Transverse colon (tissue), 4 donors: ENCODE measurements around the gene USP7. TPM values are rescaled to one million over a fixed set of nuclear protein-coding genes. Genes with fewer than 3 reads are reported as not detected.

Experiments
- DNase-seq: peaks from one replicate; pipeline ENCODE4 v3.0.0-alpha.2; 2019
- H3K27ac ChIP-seq, 4 donors: fragments of 200-600 bp; sonication (generic); 2 replicates each; pipeline ENCODE4 v1.5.1; 2016 to 2018; ENCODE audit warnings: inconsistent platforms in 4 of 4
- H3K27me3 ChIP-seq: fragments of 200-600 bp; sonication (generic); 2 replicates; pipeline ENCODE4 v1.5.1; 2017; ENCODE audit warnings: inconsistent platforms
- H3K36me3 ChIP-seq, 4 donors: fragments of 200-600 bp; sonication (generic); 2 replicates each; pipeline ENCODE4 v1.5.1; 2017 to 2019; ENCODE audit warnings: inconsistent platforms in 4 of 4
- H3K4me1 ChIP-seq, 4 donors: fragments of 200-600 bp; sonication (generic); 2 replicates each; pipeline ENCODE4 v1.5.1; 2017 to 2020; ENCODE audit warnings: inconsistent platforms in 4 of 4
- H3K4me3 ChIP-seq, 4 donors: fragments of 200-600 bp; sonication (generic); 1 replicate in 1 of 4; 2 replicates in 3 of 4; pipeline versions ENCODE4 v1.5.1 to v1.6.1; 2017 to 2019; ENCODE audit warnings: inconsistent platforms in 4 of 4
- H3K9me3 ChIP-seq, 2 donors: fragments of 200-600 bp; sonication (generic); 2 replicates each; pipeline ENCODE4 v1.5.1; 2017 to 2019; ENCODE audit warnings: inconsistent platforms in 2 of 2
- CTCF ChIP-seq, 5 experiments: fragments of 200-600 bp in 3 of 5; fragments of 450-650 bp in 2 of 5; sonication (generic) in 3 of 5; IDR thresholded peaks; 1 replicate in 2 of 5; 2 replicates in 3 of 5; pipeline ENCODE4 v1.5.1; 2016 to 2017; ENCODE audit warnings: antibody characterized with exemption in 5 of 5, inconsistent platforms in 3 of 5, mild to moderate bottlenecking in 2 of 5, moderate library complexity in 1 of 5
- EP300 ChIP-seq: sonication (generic); formaldehyde crosslinking; IDR thresholded peaks from one replicate; pipeline ENCODE4 v1.6.1; 2017; ENCODE audit warnings: antibody characterized with exemption, low read depth
- POLR2A ChIP-seq: fragments of 450-650 bp; IDR thresholded peaks from one replicate; pipeline ENCODE4 v1.6.1; 2016; ENCODE audit warnings: antibody characterized with exemption, mild to moderate bottlenecking, moderate library complexity
- POLR2AphosphoS5 ChIP-seq, 3 donors: sonication (generic); formaldehyde crosslinking; IDR thresholded peaks; one replicate each; pipeline ENCODE4 v1.6.1; 2016; ENCODE audit warnings: antibody characterized with exemption in 3 of 3
- WGBS, 2 donors: methylation state at CpG; one replicate each; pipeline ENCODE4 v1.1.5; 2018; ENCODE audit warnings: low coverage in 1 of 2; 5-methylcytosine and 5-hydroxymethylcytosine counted together
- in situ Hi-C, 4 donors: fragments of 200-750 bp; cut with MboI; loops; one replicate each; pipeline versions ENCODE4 v1.15.0 to v1.15.1; 2017; ENCODE audit warnings: low sequenced_read_pairs in 3 of 4, low pct_ligation_motif_present in 1 of 4, low pct_unique_long_range_greater_than_20kb in 1 of 4
- intact Hi-C: fragments of 100-400 bp; cut with DNase I; formaldehyde crosslinking; loops from one replicate; pipeline ENCODE4 v1.15.1; 2023; ENCODE audit warnings: low total_unique reads
- total RNA-seq, 4 donors: library from RNA; depleted of rRNA; stranded (reverse); fragments of >200 nt; gene quantifications; one replicate each; pipeline ENCODE4 v1.1.0, GENCODE V29; 2016

Gene USP7
- total RNA-seq, 4 donors from 2014 or later: 72.9 to 419 (median 158) TPM

GRCh38 chr16:8924214-8924613 lies 39.5 kb downstream of the USP7 start:
- intact Hi-C loops (no loop called here), in situ Hi-C loops (no loop called here)
- Histone ChIP-seq H3K4me1 (peaks cover 7 to 62% (median 32%) of the 10 kb centered on the region in 4 donors), H3K36me3 (peaks cover 0 to 32% (median 13%) of the 10 kb centered on the region in 4 donors), H3K27me3 (no peaks in the 10 kb centered on the region), H3K9me3 (no peaks in the 10 kb centered on the region), H3K27ac (peak overlapping the region; percentile 36 to 63 (median 54)), H3K4me3 (no peak overlapping the region)
- WGBS, 2 donors: 48% methylated on average over 4 of the region's 4 CpGs; no CpG with 5 or more reads in 1 of the 2 donors
- peak; percentile 76 for DNase-seq
- TF ChIP-seq POLR2A (no peak), POLR2AphosphoS5 (IDR thresholded peaks at IDR 0.05) (peak in 2 of 3 donors; percentile 34 to 42)

GRCh38 chr16:8923199-8923598 lies 40.5 kb downstream of the USP7 start:
- Histone ChIP-seq H3K4me1 (peaks cover 7 to 53% (median 32%) of the 10 kb centered on the region in 4 donors), H3K9me3 (no peaks in the 10 kb centered on the region), H3K27me3 (no peaks in the 10 kb centered on the region), H3K27ac (peak overlapping the region in 2 of 4 donors; percentile 39 to 46), H3K36me3 (peaks cover 0 to 37% (median 13%) of the 10 kb centered on the region in 4 donors), H3K4me3 (no peak overlapping the region)
- intact Hi-C loops: no loop called here
- DNase-seq: no peak
- 81 to 82% methylated on average over 11 of the region's 11 CpGs for WGBS, 2 donors
- in situ Hi-C loops: no loop called here
- TF ChIP-seq CTCF (IDR thresholded peaks at IDR 0.05) (no peak), POLR2AphosphoS5 (IDR thresholded peaks at IDR 0.05) (no peak), EP300 (no peak), POLR2A (no peak)

GRCh38 chr16:8921347-8921984 lies 42.2 kb downstream of the USP7 start:
- H3K4me1 ChIP-seq: peaks cover 7 to 35% (median 24%) of the 10 kb centered on the region in 4 donors
- no peak for DNase-seq
- no peaks in the 10 kb centered on the region for H3K27me3 ChIP-seq
- TF ChIP-seq POLR2AphosphoS5 (IDR thresholded peaks at IDR 0.05): no peak
- no peak for TF ChIP-seq EP300
- TF ChIP-seq POLR2A: no peak
- TF ChIP-seq CTCF (IDR thresholded peaks at IDR 0.05): no peak
- in situ Hi-C loops: no loop called here
- no peaks in the 10 kb centered on the region for H3K9me3 ChIP-seq
- intact Hi-C loops: no loop called here
- H3K36me3 ChIP-seq: peaks cover 0 to 45% (median 19%) of the 10 kb centered on the region in 4 donors
- no peak overlapping the region for H3K4me3 ChIP-seq
- H3K27ac ChIP-seq: no peak overlapping the region
- WGBS, 2 donors: 80 to 90% methylated on average over 1 to 10 of the region's 10 CpGs

- in situ Hi-C loops (no loop called here), intact Hi-C loops (no loop called here)
- Histone ChIP-seq H3K27ac (no peak overlapping the region), H3K36me3 (peaks cover 0 to 52% (median 21%) of the 10 kb centered on the region in 4 donors), H3K4me3 (no peak overlapping the region), H3K9me3 (no peaks in the 10 kb centered on the region), H3K27me3 (no peaks in the 10 kb centered on the region), H3K4me1 (peaks cover 7 to 29% (median 22%) of the 10 kb centered on the region in 4 donors)
- WGBS, 2 donors: 73 to 85% methylated on average over 6 of the region's 6 CpGs
- TF ChIP-seq EP300 (no peak), CTCF (IDR thresholded peaks at IDR 0.05) (no peak), POLR2A (no peak), POLR2AphosphoS5 (IDR thresholded peaks at IDR 0.05) (no peak)
- no peak for DNase-seq
Measured at GRCh38 chr16:8920645-8921346, 42.9 kb downstream of the USP7 start.
